ENCODE results near the gene FNIP1.
"Not testable (repeated sequence)": the region's sequence is repeated elsewhere in the genome, so short reads cannot be mapped to it uniquely, and the experiment has no call there.

Gene FNIP1

GRCh38 chr5:131684595-131684994 lies 112.2 kb downstream of the FNIP1 start:
- no peak for DNase-seq (ENCODE audit: low read depth)

- no peak for DNase-seq (ENCODE audit: low read depth)
Observed at GRCh38 chr5:131684051-131684450, 112.8 kb downstream of the FNIP1 start.

GRCh38 chr5:131682826-131683225 lies 114.0 kb downstream of the FNIP1 start:
- no peak for DNase-seq (ENCODE audit: low read depth)

GRCh38 chr5:131682175-131682574 lies 114.6 kb downstream of the FNIP1 start:
- DNase-seq (ENCODE audit: low read depth), result no peak

GRCh38 chr5:131679911-131680310 lies 116.9 kb downstream of the FNIP1 start:
- peak; percentile 27 for DNase-seq (ENCODE audit: low read depth)

- DNase-seq (ENCODE audit: low read depth), result not testable (repeated sequence)
Observed at GRCh38 chr5:131678273-131678672, 118.5 kb downstream of the FNIP1 start.

GRCh38 chr5:131677115-131677514 lies 119.7 kb downstream of the FNIP1 start:
- no peak for DNase-seq (ENCODE audit: low read depth)

GRCh38 chr5:131672776-131673175 lies 124.0 kb downstream of the FNIP1 start:
- no peak for DNase-seq (ENCODE audit: low read depth)

GRCh38 chr5:131671994-131672655 lies 124.7 kb downstream of the FNIP1 start:
- DNase-seq (ENCODE audit: low read depth), result peak; percentile 28

- no peak for DNase-seq (ENCODE audit: low read depth)
Observed at GRCh38 chr5:131671409-131671808, 125.4 kb downstream of the FNIP1 start.

- no peak for DNase-seq (ENCODE audit: low read depth)
Observed at GRCh38 chr5:131664929-131665328, 131.9 kb downstream of the FNIP1 start.

- no peak for DNase-seq (ENCODE audit: low read depth)
Observed at GRCh38 chr5:131661933-131662332, 134.9 kb downstream of the FNIP1 start.

GRCh38 chr5:131659841-131660240 lies 137.0 kb downstream of the FNIP1 start:
- no peak for DNase-seq (ENCODE audit: low read depth)

- no peak for DNase-seq (ENCODE audit: low read depth)
Observed at GRCh38 chr5:131659290-131659689, 137.5 kb downstream of the FNIP1 start.

- no peak for DNase-seq (ENCODE audit: low read depth)
Observed at GRCh38 chr5:131654776-131655175, 142.0 kb downstream of the FNIP1 start.

- DNase-seq (ENCODE audit: low read depth), result no peak
Observed at GRCh38 chr5:131654309-131654708, 142.5 kb downstream of the FNIP1 start.

GRCh38 chr5:131649161-131649560 lies 147.7 kb downstream of the FNIP1 start:
- no peak for DNase-seq (ENCODE audit: low read depth)

GRCh38 chr5:131647048-131647769 lies 149.6 kb downstream of the FNIP1 start:
- DNase-seq (ENCODE audit: low read depth), result no peak

- no peak for DNase-seq (ENCODE audit: low read depth)
Observed at GRCh38 chr5:131644822-131645221, 152.0 kb downstream of the FNIP1 start.

- no peak for DNase-seq (ENCODE audit: low read depth)
Observed at GRCh38 chr5:131644370-131644769, 152.4 kb downstream of the FNIP1 start.

GRCh38 chr5:131641494-131641893 lies 155.3 kb downstream of the FNIP1 start:
- no peak for DNase-seq (ENCODE audit: low read depth)

GRCh38 chr5:131640043-131640856 lies 156.6 kb downstream of the FNIP1 start:
- no peak for DNase-seq (ENCODE audit: low read depth)

- no peak for DNase-seq (ENCODE audit: low read depth)
Observed at GRCh38 chr5:131639148-131639547, 157.7 kb downstream of the FNIP1 start.
